Measurements from ENCODE around the gene MMP17.
"Not testable (repeated sequence)": the region's sequence is repeated elsewhere in the genome, so short reads cannot be mapped to it uniquely, and the experiment has no call there.

Gene MMP17

GRCh38 chr12:131865180-131865875 lies 37.1 kb downstream of the MMP17 start:
- DNase-seq (ENCODE audit: low read depth): no peak

GRCh38 chr12:131867471-131867870 lies 39.3 kb downstream of the MMP17 start:
- DNase-seq (ENCODE audit: low read depth): no peak

GRCh38 chr12:131867891-131868675 lies 39.9 kb downstream of the MMP17 start:
- DNase-seq (ENCODE audit: low read depth): no peak

- DNase-seq (ENCODE audit: low read depth): no peak
Measured at GRCh38 chr12:131869871-131870418, 41.8 kb downstream of the MMP17 start.

GRCh38 chr12:131871677-131872076 lies 43.5 kb downstream of the MMP17 start:
- no peak for DNase-seq (ENCODE audit: low read depth)

- DNase-seq (ENCODE audit: low read depth): no peak
Measured at GRCh38 chr12:131872154-131873051, 44.2 kb downstream of the MMP17 start.

GRCh38 chr12:131873293-131873692 lies 45.1 kb downstream of the MMP17 start:
- DNase-seq (ENCODE audit: low read depth): no peak

GRCh38 chr12:131874972-131875371 lies 46.8 kb downstream of the MMP17 start:
- not testable (repeated sequence) for DNase-seq (ENCODE audit: low read depth)

GRCh38 chr12:131877216-131877615 lies 49.0 kb downstream of the MMP17 start:
- not testable (repeated sequence) for DNase-seq (ENCODE audit: low read depth)

GRCh38 chr12:131878436-131878835 lies 50.2 kb downstream of the MMP17 start:
- not testable (repeated sequence) for DNase-seq (ENCODE audit: low read depth)

- DNase-seq (ENCODE audit: low read depth): no peak
Measured at GRCh38 chr12:131882804-131883520, 54.8 kb downstream of the MMP17 start.

GRCh38 chr12:131883521-131883900 lies 55.3 kb downstream of the MMP17 start:
- DNase-seq (ENCODE audit: low read depth): no peak

- DNase-seq (ENCODE audit: low read depth): not testable (repeated sequence)
Measured at GRCh38 chr12:131885076-131885475, 56.9 kb downstream of the MMP17 start.

GRCh38 chr12:131885543-131886057 lies 57.4 kb downstream of the MMP17 start:
- no peak for DNase-seq (ENCODE audit: low read depth)

GRCh38 chr12:131891722-131892121 lies 63.5 kb downstream of the MMP17 start:
- not testable (repeated sequence) for DNase-seq (ENCODE audit: low read depth)

- DNase-seq (ENCODE audit: low read depth): no peak
Measured at GRCh38 chr12:131892711-131893604, 64.8 kb downstream of the MMP17 start.

- DNase-seq (ENCODE audit: low read depth): no peak
Measured at GRCh38 chr12:131893605-131894312, 65.6 kb downstream of the MMP17 start.

GRCh38 chr12:131894313-131894860 lies 66.2 kb downstream of the MMP17 start, which contains the start of gene ULK1:
TSS of gene ULK1 (plus strand) at chr12:131894622. CDS start at chr12:131895002, 380 bp downstream.
- peak; percentile 80 for DNase-seq (ENCODE audit: low read depth)
